CD4-positive, alpha-beta memory T cell (primary cell): ENCODE measurements around the gene FADD. TPM values are rescaled to one million over a fixed set of nuclear protein-coding genes. Genes with fewer than 3 reads are reported as not detected.
"Not testable (repeated sequence)": the region's sequence is repeated elsewhere in the genome, so short reads cannot be mapped to it uniquely, and the experiment has no call there.

Experiments
- CTCF ChIA-PET: fragments of 350-600 bp; sonication (Branson Sonifier 250); formaldehyde crosslinking; loops from one replicate; lab custom pipeline; 2021; ENCODE audit warnings: inconsistent platforms; ENCODE audit not compliant: partially characterized antibody; lab: Charles Lee
- POLR2A ChIA-PET: fragments of 350-600 bp; sonication (Branson Sonifier 250); formaldehyde crosslinking; loops from one replicate; lab custom pipeline; 2021; ENCODE audit not compliant: partially characterized antibody; lab: Charles Lee
- DNase-seq, 5 donors: peaks; one replicate each; pipeline versions ENCODE4 v3.0.0 to v3.0.0-alpha.2; 2020 to 2022; ENCODE audit warnings: mixed read lengths in 1 of 5
- H3K27ac ChIP-seq: one replicate; pipeline ENCODE4 v1.7.0; 2013; ENCODE audit warnings: low read depth, low read length
- H3K27me3 ChIP-seq: 2 replicates; pipeline ENCODE4 v1.7.0; 2013; ENCODE audit warnings: mild to moderate bottlenecking, low read length, moderate library complexity; ENCODE audit not compliant: insufficient read depth
- H3K36me3 ChIP-seq: 2 replicates; pipeline ENCODE4 v1.7.0; 2013; ENCODE audit warnings: mild to moderate bottlenecking, low read length, moderate library complexity; ENCODE audit not compliant: insufficient read depth
- H3K4me1 ChIP-seq: 2 replicates; pipeline ENCODE4 v1.7.0; 2013; ENCODE audit warnings: mild to moderate bottlenecking, low read length, moderate library complexity; ENCODE audit not compliant: insufficient read depth
- H3K4me3 ChIP-seq, 2 donors: one replicate each; pipeline ENCODE4 v1.7.0; 2013; ENCODE audit warnings: low read length in 2 of 2, mild to moderate bottlenecking in 1 of 2
- H3K9me3 ChIP-seq, 2 donors: one replicate each; pipeline ENCODE4 v1.7.0; 2013; ENCODE audit warnings: low read length in 2 of 2, control low read depth in 1 of 2; ENCODE audit not compliant: control insufficient read depth in 1 of 2
- H3K27ac Mint-ChIP-seq, 7 donors: one replicate each; pipeline ENCODE4 v1.8.0; 2020 to 2021; ENCODE audit warnings: mixed read lengths in 7 of 7, mild to moderate bottlenecking in 6 of 7, inconsistent platforms in 3 of 7, moderate library complexity in 3 of 7
- H3K27me3 Mint-ChIP-seq, 2 donors: one replicate each; pipeline ENCODE4 v1.8.0; 2020 to 2021; ENCODE audit warnings: mixed read lengths in 2 of 2
- H3K36me3 Mint-ChIP-seq, 2 donors: one replicate each; pipeline ENCODE4 v1.8.0; 2020 to 2021; ENCODE audit warnings: mixed read lengths in 2 of 2, inconsistent platforms in 1 of 2, mild to moderate bottlenecking in 1 of 2
- H3K4me1 Mint-ChIP-seq, 4 donors: one replicate each; pipeline ENCODE4 v1.8.0; 2020 to 2021; ENCODE audit warnings: mixed read lengths in 4 of 4, mild to moderate bottlenecking in 1 of 4
- H3K4me3 Mint-ChIP-seq, 8 donors: one replicate each; pipeline ENCODE4 v1.8.0; 2020 to 2021; ENCODE audit warnings: mixed read lengths in 8 of 8, mild to moderate bottlenecking in 7 of 8, moderate library complexity in 6 of 8, inconsistent platforms in 3 of 8
- H3K9me3 Mint-ChIP-seq, 8 donors: one replicate each; pipeline ENCODE4 v1.8.0; 2020 to 2021; ENCODE audit warnings: mixed read lengths in 8 of 8, mild to moderate bottlenecking in 5 of 8, inconsistent platforms in 3 of 8, moderate library complexity in 1 of 8
- intact Hi-C: fragments of 100-400 bp; cut with micrococcal nuclease; formaldehyde crosslinking; loops from one replicate; pipeline ENCODE4 v1.15.1; 2023
- polyA plus RNA-seq, 2 donors: library from polyadenylated mRNA; unstranded; fragments of 300-500 nt; fragmentation: Illumina TruSeq; gene quantifications; one replicate each; pipeline ENCODE4 v1.2.3, GENCODE V29; 2021
- total RNA-seq, 2 experiments: library from RNA; stranded (reverse); gene quantifications; one replicate each; pipeline ENCODE4 v1.2.3, GENCODE V29; 2021

The FADD gene
- total and polyA plus RNA-seq, 4 experiments from 2014 or later: 19.2 to 48.0 (median 34.2) TPM

DNA sequence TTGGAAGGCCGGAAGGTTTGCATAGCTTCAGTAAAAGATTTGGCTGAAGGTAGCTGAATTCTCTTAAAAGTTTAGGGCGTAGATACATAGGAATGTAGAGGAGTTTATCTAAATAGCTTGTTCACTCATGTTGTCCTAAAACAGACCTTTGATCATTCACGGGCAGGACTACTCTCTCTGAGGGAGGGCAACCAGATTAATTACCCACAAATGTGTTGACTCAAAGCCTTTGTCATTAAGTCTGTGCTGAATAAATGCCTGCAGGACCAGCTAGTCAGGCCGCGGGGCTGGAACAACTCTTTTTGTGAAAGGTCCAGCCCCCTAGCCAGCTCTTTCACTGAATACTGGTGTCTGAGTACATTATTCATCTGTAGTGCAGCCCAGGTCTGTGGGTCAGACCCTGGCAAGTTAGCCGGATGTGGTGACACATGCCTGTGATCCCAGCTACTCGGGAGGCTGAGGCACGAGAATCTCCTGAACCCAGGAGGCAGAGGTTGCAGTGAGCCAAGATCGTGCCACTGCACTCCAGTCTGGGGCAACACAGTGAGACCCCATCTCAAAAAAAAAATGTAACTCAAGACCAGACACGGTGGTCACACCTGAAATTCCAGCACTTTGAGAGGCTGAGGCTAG lies 2.8 kb upstream of the FADD start:
- Mint-ChIP-seq H3K27me3 (peaks cover 2 to 3% of the 10 kb centered on the region in 2 donors), H3K9me3 (no peaks in the 10 kb centered on the region), H3K27ac (peak overlapping the region in 2 of 7 donors; percentile 9 to 12), H3K4me1 (peaks cover 14 to 28% (median 22%) of the 10 kb centered on the region in 4 donors), H3K4me3 (no peak overlapping the region), H3K36me3 (peaks cover 0 to 19% of the 10 kb centered on the region in 2 donors)
- Histone ChIP-seq H3K4me1 (peaks cover 23% of the 10 kb centered on the region), H3K9me3 (no peaks in the 10 kb centered on the region), H3K4me3 (no peak overlapping the region), H3K27ac (no peak overlapping the region), H3K36me3 (peaks cover 6% of the 10 kb centered on the region), H3K27me3 (no peaks in the 10 kb centered on the region)
- POLR2A ChIA-PET: no interaction called here
- CTCF ChIA-PET: interaction anchor here (1.3 to 2.1 kb wide), 2 partner anchors 8 to 281 kb away, joined by 3 to 7 read pairs; no protein-coding TSS in a partner anchor
- intact Hi-C loops: loop anchor here (5.0 kb wide), 2 partner anchors 523 to 1252 kb away; partner anchors contain the start of genes LTO1 and NADSYN1
- no peak for DNase-seq

DNA sequence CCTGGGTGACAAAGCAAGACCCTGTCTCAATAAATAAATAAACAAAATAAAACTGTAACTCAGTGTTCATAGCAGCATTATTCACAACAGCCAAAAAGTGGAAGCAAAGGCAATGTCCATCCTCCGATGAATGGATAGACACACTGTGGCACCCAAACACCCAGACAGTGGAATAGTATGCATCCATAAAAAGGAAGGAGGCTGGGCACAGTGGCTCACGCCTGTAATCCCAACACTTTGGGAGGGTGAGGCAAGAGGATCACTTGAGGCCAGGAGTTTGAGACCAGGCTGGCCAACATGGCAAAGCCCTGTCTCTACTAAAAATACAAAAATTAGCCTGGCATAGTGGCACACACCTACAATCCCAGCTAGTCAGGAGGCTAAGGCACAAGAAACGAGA lies 2.0 kb upstream of the FADD start:
- CTCF ChIA-PET: interaction anchor here (1.0 to 2.1 kb wide), 3 partner anchors 9 to 282 kb away, joined by 3 to 7 read pairs (median 3); no protein-coding TSS in a partner anchor
- H3K4me1 Mint-ChIP-seq: peaks cover 20 to 34% (median 29%) of the 10 kb centered on the region in 4 donors
- not testable (repeated sequence) for H3K27me3 ChIP-seq

DNA sequence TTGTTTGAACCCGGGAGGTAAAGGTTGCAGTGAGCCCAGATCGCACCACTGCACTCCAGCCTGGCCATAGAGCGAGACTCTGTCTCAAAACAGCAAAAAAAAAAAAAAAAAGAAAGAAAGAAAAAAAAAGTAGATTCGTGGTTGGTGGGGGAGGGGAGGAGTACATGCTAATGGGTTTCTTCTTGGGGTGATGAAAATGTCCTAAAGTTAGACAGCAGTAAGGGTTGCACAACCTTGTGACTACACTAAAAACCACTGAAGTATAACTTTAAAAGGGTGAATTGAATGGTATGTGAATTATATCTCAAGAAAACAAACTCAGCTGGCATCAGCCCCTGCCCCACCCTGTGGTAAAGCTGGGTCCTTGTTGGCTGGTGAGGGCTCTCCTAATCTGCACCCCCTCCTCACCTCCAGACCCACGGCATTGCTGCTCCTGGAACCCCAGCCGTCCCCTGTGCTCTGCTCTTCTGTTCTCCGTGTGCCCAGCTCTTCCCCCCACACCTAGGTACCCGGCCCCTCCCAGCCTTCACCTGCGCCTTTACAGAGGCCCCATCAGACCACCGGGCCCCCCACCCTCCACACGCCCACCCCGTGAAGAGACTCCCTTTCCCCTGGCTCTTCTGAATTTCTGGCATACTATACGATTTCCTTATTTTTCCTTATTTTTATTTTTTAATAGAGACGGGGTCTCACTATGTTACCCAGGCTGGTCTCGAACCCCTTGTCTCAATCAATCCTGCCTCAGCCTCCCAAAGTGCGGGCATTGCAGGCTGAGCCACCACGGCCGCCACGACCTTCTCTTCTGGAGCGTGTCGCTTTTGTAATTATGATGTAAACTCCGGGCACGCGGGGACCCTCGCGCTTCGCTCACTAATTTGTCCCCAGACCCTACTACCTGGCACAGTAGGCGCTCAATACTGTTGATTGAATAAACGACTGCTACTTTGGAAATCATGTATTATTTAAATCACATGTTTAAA lies 924 bp upstream of the FADD start:
- Mint-ChIP-seq H3K36me3 (peaks cover 15 to 37% of the 10 kb centered on the region in 2 donors), H3K4me3 (peak overlapping the region; percentile 88 to 97 (median 92)), H3K4me1 (peaks cover 22 to 45% (median 33%) of the 10 kb centered on the region in 4 donors), H3K27me3 (no peaks in the 10 kb centered on the region), H3K9me3 (no peaks in the 10 kb centered on the region), H3K27ac (peak overlapping the region; percentile 81 to 100 (median 92))
- POLR2A ChIA-PET: interaction anchor here (1.0 to 2.1 kb wide), 2 partner anchors 27 to 69 kb away, joined by 3 to 22 read pairs; partner anchors contain the start of gene PPFIA1
- Histone ChIP-seq H3K4me1 (peaks cover 41% of the 10 kb centered on the region), H3K27me3 (no peaks in the 10 kb centered on the region), H3K27ac (peak overlapping the region; percentile 95), H3K36me3 (peaks cover 20% of the 10 kb centered on the region), H3K9me3 (no peaks in the 10 kb centered on the region), H3K4me3 (peak overlapping the region; percentile 38 to 100)
- CTCF ChIA-PET: interaction anchor here (1.0 kb wide), 1 partner anchor 10 kb away, joined by 3 read pairs; no protein-coding TSS in a partner anchor
- DNase-seq: no peak
- intact Hi-C loops: loop anchor here (5.0 kb wide), 2 partner anchors 525 to 1250 kb away; partner anchors contain the start of genes LTO1 and NADSYN1

More for the DNA sequence above, 2.0 kb upstream of the FADD start:
- POLR2A ChIA-PET, H3K9me3 Mint-ChIP-seq, H3K4me3 ChIP-seq, DNase-seq, H3K36me3 ChIP-seq, H3K9me3 ChIP-seq, H3K27me3 Mint-ChIP-seq, H3K27ac ChIP-seq: not testable (repeated sequence)
- Mint-ChIP-seq H3K4me3 (peak overlapping the region in 1 of 8 donors; percentile 46), H3K27ac (peak overlapping the region in 2 of 7 donors; percentile 56 to 100), H3K36me3 (peaks cover 7 to 26% of the 10 kb centered on the region in 2 donors)
- peaks cover 30% of the 10 kb centered on the region for H3K4me1 ChIP-seq
- intact Hi-C loops: loop anchor here (5.0 kb wide), 2 partner anchors 524 to 1251 kb away; partner anchors contain the start of genes LTO1 and NADSYN1

DNA sequence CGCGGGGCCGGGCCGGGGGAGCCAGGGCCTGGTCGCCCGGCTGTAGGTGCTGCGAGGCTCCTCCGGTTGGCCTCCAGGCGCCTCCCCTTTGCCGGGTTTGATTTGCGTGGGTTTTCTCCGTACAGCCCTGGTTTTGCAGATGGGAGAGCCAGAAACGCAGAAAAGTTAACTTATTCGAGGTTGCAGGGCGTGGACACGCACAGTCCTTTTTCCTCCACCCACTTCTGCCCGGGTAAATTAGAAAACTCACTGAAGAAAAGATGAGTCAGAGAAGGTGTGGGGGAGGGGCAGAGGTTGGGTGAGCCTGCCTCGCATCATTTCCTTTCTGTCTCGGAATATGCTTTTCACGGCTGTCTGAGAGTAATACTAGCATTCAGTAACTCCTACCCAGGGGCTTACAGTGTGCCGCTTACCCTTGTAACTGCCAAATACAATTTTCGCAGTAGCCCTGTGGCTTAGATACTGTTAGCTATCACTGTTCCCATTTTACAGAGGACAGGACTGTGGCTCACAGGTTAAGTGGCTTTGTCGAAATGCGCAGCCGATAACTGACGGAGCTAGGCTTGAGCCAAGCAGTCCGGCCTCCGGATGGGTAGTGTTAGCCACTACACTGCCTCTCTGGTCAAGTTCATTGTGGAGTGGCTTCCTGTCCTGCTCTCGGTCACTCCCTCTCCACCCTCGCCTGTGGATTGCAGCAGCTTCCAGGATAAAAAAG lies 812 bp downstream of the FADD start:
- CTCF ChIA-PET: interaction anchor here (1.0 to 1.9 kb wide), 3 partner anchors 8 to 67 kb away, joined by 3 to 5 read pairs (median 4); no protein-coding TSS in a partner anchor
- no peaks in the 10 kb centered on the region for H3K9me3 Mint-ChIP-seq
- peaks cover 32% of the 10 kb centered on the region for H3K36me3 ChIP-seq
- POLR2A ChIA-PET: interaction anchor here (0.7 to 2.1 kb wide), 5 partner anchors 8 to 69 kb away, joined by 3 to 22 read pairs (median 3); partner anchors contain the start of gene PPFIA1
- no peaks in the 10 kb centered on the region for H3K9me3 ChIP-seq
- H3K4me1 Mint-ChIP-seq: peaks cover 27 to 57% (median 42%) of the 10 kb centered on the region in 4 donors
- peak overlapping the region; percentile 91 to 97 (median 96) for H3K4me3 Mint-ChIP-seq
- no peaks in the 10 kb centered on the region for H3K27me3 ChIP-seq
- intact Hi-C loops: loop anchor here (1.0 to 5.0 kb wide), 3 partner anchors 66 to 1248 kb away; partner anchors contain the start of genes LTO1, NADSYN1 and PPFIA1
- peaks cover 23 to 49% of the 10 kb centered on the region in 2 donors for H3K36me3 Mint-ChIP-seq
- H3K27ac ChIP-seq: peak overlapping the region; percentile 95
- H3K27ac Mint-ChIP-seq: peak overlapping the region; percentile 95 to 100 (median 98)
- H3K4me3 ChIP-seq: peak overlapping the region; percentile 90 to 100
- peak; percentile 84 to 97 (median 86) for DNase-seq
- peaks cover 48% of the 10 kb centered on the region for H3K4me1 ChIP-seq
- no peaks in the 10 kb centered on the region for H3K27me3 Mint-ChIP-seq

DNA sequence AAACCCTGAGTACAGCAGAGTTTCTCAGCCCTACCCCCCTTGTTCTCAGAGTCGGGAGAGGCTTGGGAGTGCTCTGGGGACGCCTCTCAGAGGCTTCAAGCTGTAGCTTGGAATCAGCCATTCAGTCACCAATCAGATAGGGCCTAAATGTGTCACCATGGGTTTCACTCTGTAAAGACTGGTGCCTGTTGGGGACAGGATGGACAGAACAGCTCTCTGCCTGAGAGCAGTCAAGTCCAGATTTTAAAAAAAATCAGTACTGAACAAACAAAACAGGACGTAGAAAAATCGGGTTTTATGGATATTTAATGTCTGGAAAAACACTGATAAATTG lies 1.3 kb downstream of the FADD start:
- Mint-ChIP-seq H3K4me1 (peaks cover 30 to 62% (median 46%) of the 10 kb centered on the region in 4 donors), H3K9me3 (no peaks in the 10 kb centered on the region), H3K27ac (peak overlapping the region; percentile 95 to 100 (median 98)), H3K4me3 (peak overlapping the region; percentile 91 to 97 (median 96)), H3K36me3 (peaks cover 28 to 54% of the 10 kb centered on the region in 2 donors), H3K27me3 (no peaks in the 10 kb centered on the region)
- ChIA-PET CTCF (interaction anchor here (1.8 to 1.9 kb wide), 2 partner anchors 8 to 67 kb away, joined by 4 to 5 read pairs; no protein-coding TSS in a partner anchor), POLR2A (interaction anchor here (0.7 to 2.1 kb wide), 3 partner anchors 9 to 1248 kb away, joined by 3 to 22 read pairs (median 3); partner anchors contain the start of genes NADSYN1 and PPFIA1)
- H3K27ac ChIP-seq: peak overlapping the region; percentile 95
- H3K36me3 ChIP-seq: peaks cover 32% of the 10 kb centered on the region
- no peaks in the 10 kb centered on the region for H3K27me3 ChIP-seq
- H3K9me3 ChIP-seq: no peaks in the 10 kb centered on the region
- no peak for DNase-seq
- intact Hi-C loops: loop anchor here (5.0 kb wide), 2 partner anchors 527 to 1248 kb away; partner anchors contain the start of genes LTO1 and NADSYN1
- peaks cover 48% of the 10 kb centered on the region for H3K4me1 ChIP-seq
- H3K4me3 ChIP-seq: peak overlapping the region; percentile 90 to 100
